Measurements from ENCODE around the gene WDR31. TPM values are rescaled to one million over a fixed set of nuclear protein-coding genes. Genes with fewer than 3 reads are reported as not detected.

The WDR31 gene
- total RNA-seq, 2 donors from 2014 or later, result 2.4 to 5.4 TPM

GRCh38 chr9:113363336-113363735 lies 23.3 kb upstream of the WDR31 start:
- Histone ChIP-seq H3K4me1 (ENCODE audit: control insufficient read depth in 1 of 2, low read depth in 2 of 2) (no peaks in the 10 kb centered on the region), H3K4me3 (no peak overlapping the region), H3K27ac (no peak overlapping the region), H3K9me3 (no peaks in the 10 kb centered on the region), H3K27me3 (replicated peaks; ENCODE audit: insufficient read depth) (no peaks in the 10 kb centered on the region), H3K36me3 (no peaks in the 10 kb centered on the region)
- no peak for ATAC-seq (ENCODE audit: insufficient number of reproducible peaks, low FRiP score, low read depth)
- DNase-seq (ENCODE audit: low spot score), result no peak
- no peak for TF ChIP-seq CTCF (IDR thresholded peaks at IDR 0.05)

- no peak for ATAC-seq (ENCODE audit: insufficient number of reproducible peaks, low FRiP score, low read depth)
- TF ChIP-seq CTCF (IDR thresholded peaks at IDR 0.05), result no peak
- Histone ChIP-seq H3K27me3 (replicated peaks; ENCODE audit: insufficient read depth) (no peaks in the 10 kb centered on the region), H3K4me3 (no peak overlapping the region), H3K4me1 (ENCODE audit: control insufficient read depth in 1 of 2, low read depth in 2 of 2) (no peaks in the 10 kb centered on the region), H3K9me3 (no peaks in the 10 kb centered on the region), H3K27ac (no peak overlapping the region), H3K36me3 (no peaks in the 10 kb centered on the region)
- DNase-seq (ENCODE audit: low spot score), result no peak
Measured at GRCh38 chr9:113361304-113362018, 21.4 kb upstream of the WDR31 start.

- H3K27me3 ChIP-seq (replicated peaks; ENCODE audit: insufficient read depth), result no peaks in the 10 kb centered on the region
- no peak for TF ChIP-seq CTCF (IDR thresholded peaks at IDR 0.05)
- H3K4me1 ChIP-seq (ENCODE audit: control insufficient read depth in 1 of 2, low read depth in 2 of 2), result no peaks in the 10 kb centered on the region
- ATAC-seq (ENCODE audit: insufficient number of reproducible peaks, low FRiP score, low read depth) (no peak), DNase-seq (ENCODE audit: low spot score) (no peak)
- no peak overlapping the region for H3K4me3 ChIP-seq
- no peaks in the 10 kb centered on the region for H3K36me3 ChIP-seq
- no peak overlapping the region for H3K27ac ChIP-seq
- no peaks in the 10 kb centered on the region for H3K9me3 ChIP-seq
Measured at GRCh38 chr9:113360242-113360842, 20.3 kb upstream of the WDR31 start.

GRCh38 chr9:113359385-113359784 lies 19.3 kb upstream of the WDR31 start:
- no peaks in the 10 kb centered on the region for H3K36me3 ChIP-seq
- H3K27me3 ChIP-seq (replicated peaks; ENCODE audit: insufficient read depth), result no peaks in the 10 kb centered on the region
- DNase-seq (ENCODE audit: low spot score) (no peak), ATAC-seq (ENCODE audit: insufficient number of reproducible peaks, low FRiP score, low read depth) (no peak)
- H3K27ac ChIP-seq, result no peak overlapping the region
- H3K9me3 ChIP-seq, result no peaks in the 10 kb centered on the region
- no peak for TF ChIP-seq CTCF (IDR thresholded peaks at IDR 0.05)
- H3K4me1 ChIP-seq (ENCODE audit: control insufficient read depth in 1 of 2, low read depth in 2 of 2), result no peaks in the 10 kb centered on the region
- no peak overlapping the region for H3K4me3 ChIP-seq

- Histone ChIP-seq H3K9me3 (no peaks in the 10 kb centered on the region), H3K36me3 (no peaks in the 10 kb centered on the region), H3K27ac (no peak overlapping the region), H3K27me3 (replicated peaks; ENCODE audit: insufficient read depth) (no peaks in the 10 kb centered on the region), H3K4me3 (no peak overlapping the region), H3K4me1 (ENCODE audit: control insufficient read depth in 1 of 2, low read depth in 2 of 2) (no peaks in the 10 kb centered on the region)
- no peak for TF ChIP-seq CTCF (IDR thresholded peaks at IDR 0.05)
- DNase-seq (ENCODE audit: low spot score) (no peak), ATAC-seq (ENCODE audit: insufficient number of reproducible peaks, low FRiP score, low read depth) (no peak)
Measured at GRCh38 chr9:113356686-113357292, 16.7 kb upstream of the WDR31 start.

Measured in thoracic aorta (tissue), 2 donors.